DMS153 (cell line): ENCODE data around the gene LRPAP1.

ENCODE experiments used
- DNase-seq: peaks from one replicate; lab custom pipeline; 2025; lab: John Stamatoyannopoulos, UW

LRPAP1 gene

GRCh38 chr4:3532751-3533422 lies 665 bp upstream of the LRPAP1 start:
- no peak for DNase-seq

- no peak for DNase-seq
Measured at GRCh38 chr4:3531318-3531878, 824 bp downstream of the LRPAP1 start.

- no peak for DNase-seq
Measured at GRCh38 chr4:3530663-3531254, 1.5 kb downstream of the LRPAP1 start.

- DNase-seq: no peak
Measured at GRCh38 chr4:3530051-3530450, 2.2 kb downstream of the LRPAP1 start.

- DNase-seq: no peak
Measured at GRCh38 chr4:3529363-3529762, 2.9 kb downstream of the LRPAP1 start.

GRCh38 chr4:3527914-3528876 lies 4.0 kb downstream of the LRPAP1 start:
- no peak for DNase-seq

GRCh38 chr4:3527101-3527913 lies 4.9 kb downstream of the LRPAP1 start:
- no peak for DNase-seq

- no peak for DNase-seq
Measured at GRCh38 chr4:3526456-3526855, 5.8 kb downstream of the LRPAP1 start.

GRCh38 chr4:3525532-3526430 lies 6.4 kb downstream of the LRPAP1 start:
- no peak for DNase-seq

GRCh38 chr4:3524920-3525319 lies 7.3 kb downstream of the LRPAP1 start:
- DNase-seq: no peak

- no peak for DNase-seq
Measured at GRCh38 chr4:3524349-3524748, 7.9 kb downstream of the LRPAP1 start.

- no peak for DNase-seq
Measured at GRCh38 chr4:3523628-3524221, 8.5 kb downstream of the LRPAP1 start.

- DNase-seq: no peak
Measured at GRCh38 chr4:3523146-3523627, 9.0 kb downstream of the LRPAP1 start.

GRCh38 chr4:3522651-3523050 lies 9.6 kb downstream of the LRPAP1 start:
- DNase-seq: no peak

- no peak for DNase-seq
Measured at GRCh38 chr4:3522326-3522640, 9.9 kb downstream of the LRPAP1 start.

- DNase-seq: no peak
Measured at GRCh38 chr4:3521621-3522325, 10.4 kb downstream of the LRPAP1 start.

GRCh38 chr4:3520796-3521600 lies 11.2 kb downstream of the LRPAP1 start:
- no peak for DNase-seq

GRCh38 chr4:3520276-3520675 lies 11.9 kb downstream of the LRPAP1 start:
- DNase-seq: no peak
